OCI-LY3 (cell line): Measurements from ENCODE around the gene NME9.

Source experiments
- H2AFZ ChIP-seq: fragments of 200-600, 300-600 bp; shearing (Covaris generic); 2 replicates; pipeline ENCODE4 v1.6.0; 2014; ENCODE audit warnings: antibody characterized with exemption, low read depth, low read length
- H3K27ac ChIP-seq: fragments of 200-600, 300-600 bp; sonication (generic); 2 replicates; pipeline ENCODE4 v1.5.1; 2014; ENCODE audit warnings: mild to moderate bottlenecking, low read length, moderate library complexity, mixed read lengths
- H3K27me3 ChIP-seq: fragments of 200-600, 300-600 bp; sonication (generic); 2 replicates; pipeline ENCODE4 v1.6.1; 2014; ENCODE audit warnings: low read depth, low read length, mixed read lengths
- H3K36me3 ChIP-seq: fragments of 200-600, 300-600 bp; sonication (generic); replicated peaks from 2 replicates; pipeline ENCODE3; 2014; ENCODE audit warnings: low read depth, low read length, mixed read lengths
- H3K4me1 ChIP-seq: fragments of 300-600, 200-600 bp; sonication (generic); 2 replicates; pipeline ENCODE4 v1.6.1; 2014; ENCODE audit warnings: low read length, mixed read lengths
- H3K4me2 ChIP-seq: fragments of 200-600, 300-600 bp; sonication (generic); 2 replicates; pipeline ENCODE4 v1.6.1; 2014; ENCODE audit warnings: low read length, mixed read lengths
- H3K4me3 ChIP-seq: fragments of 300-600, 200-600 bp; sonication (generic); 2 replicates; pipeline ENCODE4 v1.5.1; 2014; ENCODE audit warnings: antibody characterized with exemption, mild to moderate bottlenecking, low read length, moderate library complexity
- H3K79me2 ChIP-seq: fragments of 300-600, 200-600 bp; shearing (Covaris generic); 2 replicates; pipeline ENCODE4 v1.6.1; 2014; ENCODE audit warnings: mild to moderate bottlenecking, low read length, mixed read lengths
- H3K9ac ChIP-seq: fragments of 300-600, 200-600 bp; shearing (Covaris generic); 2 replicates; pipeline ENCODE4 v1.6.0; 2014; ENCODE audit warnings: mild to moderate bottlenecking, low read length, moderate library complexity
- H3K9me3 ChIP-seq: fragments of 200-600, 300-600 bp; shearing (Covaris generic); 2 replicates; pipeline ENCODE4 v1.6.1; 2014; ENCODE audit warnings: low read length, mixed read lengths; ENCODE audit not compliant: insufficient read depth
- H4K20me1 ChIP-seq: fragments of 200-600, 300-600 bp; sonication (generic); 2 replicates; pipeline ENCODE4 v1.6.1; 2016; ENCODE audit warnings: low read length, mixed read lengths; ENCODE audit not compliant: insufficient read depth
- CTCF ChIP-seq: fragments of 200-600, 300-600 bp; sonication (generic); IDR thresholded peaks from 2 replicates; pipeline ENCODE4 v1.5.1; 2014; ENCODE audit warnings: antibody characterized with exemption, low read length, low read depth
- EZH2phosphoT487 ChIP-seq: fragments of 200-600 bp; shearing (Covaris generic); IDR thresholded peaks from 2 replicates; pipeline ENCODE4 v1.6.1; 2018; ENCODE audit warnings: antibody characterized with exemption, mixed run types, low read depth

The NME9 gene

GRCh38 chr3:138365253-138365555 is 35.6 kb upstream of the NME9 start:
- H3K4me2 ChIP-seq: no peak overlapping the region
- H4K20me1 ChIP-seq: peaks cover 24% of the 10 kb centered on the region; the same call in 1 of the 2 replicates
- H2AFZ ChIP-seq: no peak overlapping the region
- no peak overlapping the region for H3K9ac ChIP-seq
- peaks cover 8% of the 10 kb centered on the region for H3K4me1 ChIP-seq
- no peak overlapping the region for H3K27ac ChIP-seq
- no peak overlapping the region for H3K4me3 ChIP-seq
- no peaks in the 10 kb centered on the region for H3K79me2 ChIP-seq
- H3K9me3 ChIP-seq: no peaks in the 10 kb centered on the region
- TF ChIP-seq EZH2phosphoT487 (no peak), CTCF (no peak)
- H3K27me3 ChIP-seq: peaks cover 88% of the 10 kb centered on the region
- H3K36me3 ChIP-seq: no peaks in the 10 kb centered on the region

GRCh38 chr3:138364356-138365252 is 35.0 kb upstream of the NME9 start:
- H3K9me3 ChIP-seq: no peaks in the 10 kb centered on the region
- H3K4me1 ChIP-seq: peaks cover 8% of the 10 kb centered on the region
- no peak overlapping the region for H3K4me3 ChIP-seq
- H3K36me3 ChIP-seq: no peaks in the 10 kb centered on the region
- no peak overlapping the region for H3K9ac ChIP-seq
- H3K4me2 ChIP-seq: no peak overlapping the region
- TF ChIP-seq EZH2phosphoT487 (no peak), CTCF (no peak)
- H4K20me1 ChIP-seq: peaks cover 24% of the 10 kb centered on the region; the same call in 1 of the 2 replicates
- H2AFZ ChIP-seq: no peak overlapping the region
- no peak overlapping the region for H3K27ac ChIP-seq
- no peaks in the 10 kb centered on the region for H3K79me2 ChIP-seq
- H3K27me3 ChIP-seq: peaks cover 82% of the 10 kb centered on the region

DNA sequence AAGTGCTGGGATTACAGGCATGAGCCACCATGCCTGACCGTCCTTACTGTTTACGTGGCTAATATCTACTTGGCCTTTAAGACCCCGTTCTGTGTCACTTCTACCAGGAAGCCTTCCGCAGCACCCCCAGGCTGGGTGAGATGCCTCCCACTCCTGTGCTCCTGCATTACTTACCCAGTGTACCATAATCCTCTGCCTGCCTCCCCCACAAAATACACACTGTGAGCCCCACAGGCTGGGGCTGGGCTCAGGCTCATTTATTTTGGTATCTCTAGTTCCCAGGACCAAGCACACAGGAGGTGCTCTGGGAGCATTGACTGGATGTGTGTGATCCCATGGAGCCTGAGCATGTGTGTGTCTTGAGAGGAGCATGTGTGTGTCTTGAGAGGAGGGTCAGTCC is 33.7 kb upstream of the NME9 start:
- Histone ChIP-seq H3K4me3 (no peak overlapping the region), H2AFZ (no peak overlapping the region), H3K79me2 (no peaks in the 10 kb centered on the region), H3K4me2 (no peak overlapping the region), H3K27ac (no peak overlapping the region), H4K20me1 (peaks cover 11% of the 10 kb centered on the region; the same call in 1 of the 2 replicates), H3K4me1 (peaks cover 8% of the 10 kb centered on the region), H3K9ac (no peak overlapping the region), H3K9me3 (no peaks in the 10 kb centered on the region), H3K36me3 (no peaks in the 10 kb centered on the region), H3K27me3 (peaks cover 80% of the 10 kb centered on the region)
- TF ChIP-seq CTCF (no peak), EZH2phosphoT487 (no peak)

DNA sequence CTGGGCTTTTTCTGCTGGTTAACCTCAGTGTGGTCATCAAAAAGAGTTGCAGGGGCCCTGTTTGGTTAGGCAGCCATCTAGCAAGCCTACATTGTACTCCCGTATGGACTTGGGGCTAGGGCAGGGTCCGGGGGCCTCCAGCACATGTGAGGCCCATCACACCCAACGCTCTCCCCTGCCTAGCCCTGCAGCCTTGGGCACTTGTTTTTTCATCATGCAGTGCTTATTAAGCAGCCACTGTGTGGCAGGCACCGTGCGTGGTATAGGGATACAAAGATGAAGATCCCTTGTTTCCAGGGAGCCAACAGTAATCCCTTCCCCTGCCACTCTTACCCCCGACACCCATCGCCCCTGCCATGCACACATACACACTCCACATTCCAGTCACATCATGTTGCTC is 32.9 kb upstream of the NME9 start:
- Histone ChIP-seq H3K79me2 (no peaks in the 10 kb centered on the region), H3K4me3 (no peak overlapping the region), H3K36me3 (no peaks in the 10 kb centered on the region), H3K27ac (no peak overlapping the region), H3K27me3 (peaks cover 79% of the 10 kb centered on the region), H3K4me1 (peaks cover 2% of the 10 kb centered on the region), H3K9ac (no peak overlapping the region), H3K4me2 (no peak overlapping the region), H3K9me3 (no peaks in the 10 kb centered on the region), H4K20me1 (peaks cover 5% of the 10 kb centered on the region; the same call in 1 of the 2 replicates), H2AFZ (no peak overlapping the region)
- TF ChIP-seq CTCF (no peak), EZH2phosphoT487 (no peak)
